ENCODE data around the gene MAP2K5.
A peak's percentile ranks its signal among the peaks of the same experiment; 100 is the strongest.

MAP2K5 gene

DNA sequence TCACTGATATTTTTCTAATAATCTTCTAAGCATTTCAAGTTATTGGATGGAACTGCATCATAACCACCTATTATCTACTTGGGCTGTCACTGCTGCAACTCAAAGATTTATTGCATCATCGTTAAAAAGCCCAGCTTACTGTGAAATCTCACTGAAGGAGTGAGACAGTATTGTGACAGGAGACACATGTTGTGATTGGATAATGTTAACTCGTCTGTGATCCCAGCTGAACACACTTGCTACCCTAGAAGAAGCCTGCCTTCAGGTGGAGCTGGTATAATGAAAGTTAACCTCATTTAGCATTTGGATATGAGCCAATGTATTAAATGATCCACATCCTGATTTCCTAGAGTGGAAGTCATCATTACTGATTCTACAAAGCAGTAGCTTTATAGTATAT, 138.1 kb downstream of the MAP2K5 start:
- TF ChIP-seq, protein P1, sequence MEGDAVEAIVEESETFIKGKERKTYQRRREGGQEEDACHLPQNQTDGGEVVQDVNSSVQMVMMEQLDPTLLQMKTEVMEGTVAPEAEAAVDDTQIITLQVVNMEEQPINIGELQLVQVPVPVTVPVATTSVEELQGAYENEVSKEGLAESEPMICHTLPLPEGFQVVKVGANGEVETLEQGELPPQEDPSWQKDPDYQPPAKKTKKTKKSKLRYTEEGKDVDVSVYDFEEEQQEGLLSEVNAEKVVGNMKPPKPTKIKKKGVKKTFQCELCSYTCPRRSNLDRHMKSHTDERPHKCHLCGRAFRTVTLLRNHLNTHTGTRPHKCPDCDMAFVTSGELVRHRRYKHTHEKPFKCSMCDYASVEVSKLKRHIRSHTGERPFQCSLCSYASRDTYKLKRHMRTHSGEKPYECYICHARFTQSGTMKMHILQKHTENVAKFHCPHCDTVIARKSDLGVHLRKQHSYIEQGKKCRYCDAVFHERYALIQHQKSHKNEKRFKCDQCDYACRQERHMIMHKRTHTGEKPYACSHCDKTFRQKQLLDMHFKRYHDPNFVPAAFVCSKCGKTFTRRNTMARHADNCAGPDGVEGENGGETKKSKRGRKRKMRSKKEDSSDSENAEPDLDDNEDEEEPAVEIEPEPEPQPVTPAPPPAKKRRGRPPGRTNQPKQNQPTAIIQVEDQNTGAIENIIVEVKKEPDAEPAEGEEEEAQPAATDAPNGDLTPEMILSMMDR (conservative IDR thresholded peaks at IDR 0.05; ENCODE audit: low read length), result no peak
- peak; percentile 9 for DNase-seq (ENCODE audit: low read depth)
- H3K4me3 ChIP-seq (ENCODE audit: low read length), result no peak overlapping the region

GRCh38 chr15:67685008-67685599, 142.6 kb downstream of the MAP2K5 start:
- TF ChIP-seq, protein P1 (conservative IDR thresholded peaks at IDR 0.05; ENCODE audit: low read length), result no peak
- H3K4me3 ChIP-seq (ENCODE audit: low read length), result no peak overlapping the region
- DNase-seq (ENCODE audit: low read depth), result peak; percentile 44

GRCh38 chr15:67685716-67686115, 143.2 kb downstream of the MAP2K5 start:
- DNase-seq (ENCODE audit: low read depth), result no peak
- H3K4me3 ChIP-seq (ENCODE audit: low read length), result no peak overlapping the region
- TF ChIP-seq, protein P1 (conservative IDR thresholded peaks at IDR 0.05; ENCODE audit: low read length), result no peak

GRCh38 chr15:67690936-67691335, 148.4 kb downstream of the MAP2K5 start:
- TF ChIP-seq, protein P1 (conservative IDR thresholded peaks at IDR 0.05; ENCODE audit: low read length), result no peak
- no peak overlapping the region for H3K4me3 ChIP-seq (ENCODE audit: low read length)
- peak; percentile 51 for DNase-seq (ENCODE audit: low read depth)

DNA sequence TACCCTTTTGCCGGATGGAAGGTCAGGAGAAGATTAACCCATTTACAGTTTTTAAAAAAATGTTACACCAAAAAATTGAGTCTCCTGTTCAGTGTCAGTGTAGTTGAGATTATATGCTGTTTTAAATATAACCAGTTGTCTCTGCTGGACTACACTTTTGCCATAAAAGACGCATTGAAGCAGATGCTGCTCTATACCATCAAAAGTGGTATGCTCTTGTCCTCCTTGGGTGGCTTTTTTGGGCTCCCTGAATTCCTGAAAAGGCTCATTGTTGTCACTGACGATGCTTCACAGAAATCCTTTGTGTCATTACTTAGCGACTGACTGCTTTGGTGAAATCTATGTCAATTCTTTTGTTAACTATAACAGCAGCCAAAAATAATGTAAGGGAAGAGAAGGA, 148.9 kb downstream of the MAP2K5 start:
- TF ChIP-seq, protein P1 (conservative IDR thresholded peaks at IDR 0.05; ENCODE audit: low read length), result no peak
- no peak for DNase-seq (ENCODE audit: low read depth)
- H3K4me3 ChIP-seq (ENCODE audit: low read length), result no peak overlapping the region

DNA sequence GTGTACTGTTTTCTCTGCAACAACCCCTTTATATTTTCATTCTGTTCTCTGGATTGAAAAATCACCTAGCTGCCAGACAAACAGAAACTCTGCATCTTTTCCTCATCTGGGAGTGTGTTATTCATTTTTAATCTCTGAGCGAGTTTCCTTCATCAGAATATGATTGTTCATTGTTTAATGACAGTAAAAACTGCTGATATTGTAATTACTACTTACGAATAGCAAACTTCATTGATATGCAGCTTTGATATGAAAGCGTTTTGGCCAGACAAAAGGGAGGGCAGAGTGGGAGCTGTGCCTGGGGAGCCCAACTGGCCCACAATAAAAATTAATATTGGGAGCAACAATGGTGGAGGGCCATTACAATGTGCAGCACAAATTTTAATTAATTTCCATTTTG, 150.1 kb downstream of the MAP2K5 start:
- no peak for DNase-seq (ENCODE audit: low read depth)
- no peak overlapping the region for H3K4me3 ChIP-seq (ENCODE audit: low read length)
- TF ChIP-seq, protein P1 (conservative IDR thresholded peaks at IDR 0.05; ENCODE audit: low read length), result no peak

GRCh38 chr15:67696087-67696486, 153.6 kb downstream of the MAP2K5 start:
- TF ChIP-seq, protein P1 (conservative IDR thresholded peaks at IDR 0.05; ENCODE audit: low read length), result no peak
- no peak overlapping the region for H3K4me3 ChIP-seq (ENCODE audit: low read length)
- DNase-seq (ENCODE audit: low read depth), result no peak

Measured in AG10803 (cell line).